ENCODE measurements around the gene SHH.

Gene SHH

DNA sequence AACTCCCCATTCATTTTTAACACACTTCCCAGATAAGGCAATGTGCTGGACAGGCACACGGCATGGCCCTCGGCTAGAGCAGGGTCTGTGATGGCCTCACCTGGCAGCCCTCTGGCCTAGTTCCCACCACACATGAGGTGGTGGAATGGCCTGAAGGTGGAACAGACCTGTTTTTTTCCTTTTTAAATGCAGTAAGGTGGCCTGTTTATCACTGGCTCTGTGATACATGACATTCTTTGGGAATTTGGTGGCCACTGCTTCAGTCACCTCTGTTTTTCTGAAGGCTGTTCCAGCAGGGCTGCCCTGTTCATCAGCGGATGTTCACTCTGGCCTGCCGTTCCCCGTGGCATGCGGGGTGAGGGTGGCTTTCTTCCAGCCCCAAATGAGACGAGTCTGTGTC is 36.6 kb downstream of the SHH start:
- Histone ChIP-seq H3K4me1 (ENCODE audit: control insufficient read depth, low read depth, low read length) (no peaks in the 10 kb centered on the region), H3K79me1 (ENCODE audit: low read length) (peaks cover 8% of the 10 kb centered on the region), H3K23ac (ENCODE audit: low read length) (no peak overlapping the region), H3K27ac (ENCODE audit: low read depth, low read length) (no peak overlapping the region), H3K79me2 (ENCODE audit: control insufficient read depth, insufficient read depth, low read length) (no peaks in the 10 kb centered on the region), H2BK120ac (ENCODE audit: low read depth, low read length) (no peak overlapping the region), H3K9ac (ENCODE audit: low read length) (no peak overlapping the region), H2AK5ac (ENCODE audit: low read length) (no peak overlapping the region), H4K8ac (ENCODE audit: low read depth, low read length) (no peak overlapping the region), H3K4me2 (ENCODE audit: low read length) (no peak overlapping the region), H4K5ac (ENCODE audit: low read length) (no peak overlapping the region), H2BK15ac (replicated peaks; ENCODE audit: low read depth) (no peak overlapping the region), H3K56ac (ENCODE audit: low read length) (no peak overlapping the region), H3K36me3 (ENCODE audit: control insufficient read depth, insufficient read depth, low read length) (peaks cover 4% of the 10 kb centered on the region), H3K4me3 (ENCODE audit: low read length) (no peak overlapping the region), H3K27me3 (ENCODE audit: insufficient read depth, low read length, poor library complexity) (no peaks in the 10 kb centered on the region), H3K4ac (ENCODE audit: low read depth, low read length) (no peak overlapping the region), H3K18ac (ENCODE audit: low read length) (no peak overlapping the region), H2BK5ac (ENCODE audit: low read length) (no peak overlapping the region)
- no CpG with 5 or more reads among the region's 7 CpGs for WGBS (ENCODE audit: extremely low coverage, insufficient coverage, low lambda C conversion rate)
- no peak for DNase-seq

DNA sequence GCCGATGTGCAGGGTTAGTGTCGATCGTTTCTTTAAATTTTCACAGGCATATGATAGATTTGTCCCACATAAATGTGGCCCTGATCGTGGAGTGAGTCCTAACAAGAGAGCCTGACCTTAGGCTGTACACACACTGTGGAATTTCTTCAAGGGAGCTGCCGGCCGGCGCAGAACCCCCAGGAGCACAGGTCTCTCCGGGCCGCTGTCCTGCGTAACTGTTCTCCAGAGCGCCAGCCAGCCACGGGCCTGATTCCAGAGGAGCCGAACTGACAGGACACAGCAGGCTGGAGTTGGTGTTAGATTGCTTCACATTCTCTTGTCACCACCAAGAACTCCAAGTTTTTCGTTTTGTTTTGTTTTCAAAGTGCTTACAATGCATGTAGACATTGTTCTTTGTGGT is 37.3 kb downstream of the SHH start:
- Histone ChIP-seq H4K5ac (ENCODE audit: low read length) (no peak overlapping the region), H3K4me3 (ENCODE audit: low read length) (no peak overlapping the region), H3K18ac (ENCODE audit: low read length) (no peak overlapping the region), H3K27ac (ENCODE audit: low read depth, low read length) (no peak overlapping the region), H3K4me1 (ENCODE audit: control insufficient read depth, low read depth, low read length) (no peaks in the 10 kb centered on the region), H3K23ac (ENCODE audit: low read length) (no peak overlapping the region), H3K79me2 (ENCODE audit: control insufficient read depth, insufficient read depth, low read length) (no peaks in the 10 kb centered on the region), H2BK120ac (ENCODE audit: low read depth, low read length) (no peak overlapping the region), H3K79me1 (ENCODE audit: low read length) (peaks cover 2% of the 10 kb centered on the region), H4K8ac (ENCODE audit: low read depth, low read length) (no peak overlapping the region), H3K56ac (ENCODE audit: low read length) (no peak overlapping the region), H3K27me3 (ENCODE audit: insufficient read depth, low read length, poor library complexity) (no peaks in the 10 kb centered on the region), H2BK15ac (replicated peaks; ENCODE audit: low read depth) (no peak overlapping the region), H3K4me2 (ENCODE audit: low read length) (no peak overlapping the region), H3K9ac (ENCODE audit: low read length) (no peak overlapping the region), H3K4ac (ENCODE audit: low read depth, low read length) (no peak overlapping the region), H2BK5ac (ENCODE audit: low read length) (no peak overlapping the region), H3K36me3 (ENCODE audit: control insufficient read depth, insufficient read depth, low read length) (peaks cover 3% of the 10 kb centered on the region), H2AK5ac (ENCODE audit: low read length) (no peak overlapping the region)
- no CpG with 5 or more reads among the region's 14 CpGs for WGBS (ENCODE audit: extremely low coverage, insufficient coverage, low lambda C conversion rate)
- DNase-seq = no peak

DNA sequence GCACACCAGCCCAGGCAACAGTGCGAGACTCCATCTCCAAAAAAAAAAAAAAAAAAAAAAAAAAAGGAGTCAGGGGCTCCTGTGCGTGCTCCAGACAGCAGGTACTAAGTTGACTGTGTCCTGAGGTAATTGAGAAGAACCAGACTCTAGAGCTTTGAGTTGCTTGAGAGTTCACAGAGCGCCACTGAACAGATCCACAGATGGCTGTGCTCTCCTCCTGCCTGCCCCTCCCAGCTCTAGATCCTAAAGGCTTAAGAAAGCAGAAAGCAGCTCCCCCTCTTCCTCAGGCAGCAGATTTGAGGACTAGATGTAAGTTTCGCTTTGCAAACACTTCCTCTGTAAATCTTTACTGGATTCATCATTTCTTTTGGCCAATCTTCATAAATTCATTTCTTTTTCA is 38.7 kb downstream of the SHH start:
- Histone ChIP-seq H3K79me2 (ENCODE audit: control insufficient read depth, insufficient read depth, low read length) (no peaks in the 10 kb centered on the region), H3K23ac (ENCODE audit: low read length) (no peak overlapping the region), H3K36me3 (ENCODE audit: control insufficient read depth, insufficient read depth, low read length) (peaks cover 5% of the 10 kb centered on the region), H3K4me2 (ENCODE audit: low read length) (no peak overlapping the region), H2AK5ac (ENCODE audit: low read length) (no peak overlapping the region), H2BK120ac (ENCODE audit: low read depth, low read length) (no peak overlapping the region), H2BK15ac (replicated peaks; ENCODE audit: low read depth) (no peak overlapping the region), H3K18ac (ENCODE audit: low read length) (no peak overlapping the region), H3K4me3 (ENCODE audit: low read length) (no peak overlapping the region), H4K8ac (ENCODE audit: low read depth, low read length) (no peak overlapping the region), H3K4me1 (ENCODE audit: control insufficient read depth, low read depth, low read length) (no peaks in the 10 kb centered on the region), H4K5ac (ENCODE audit: low read length) (no peak overlapping the region), H3K9ac (ENCODE audit: low read length) (no peak overlapping the region), H3K4ac (ENCODE audit: low read depth, low read length) (no peak overlapping the region), H2BK5ac (ENCODE audit: low read length) (no peak overlapping the region), H3K56ac (ENCODE audit: low read length) (no peak overlapping the region), H3K27me3 (ENCODE audit: insufficient read depth, low read length, poor library complexity) (no peaks in the 10 kb centered on the region), H3K79me1 (ENCODE audit: low read length) (peaks cover 6% of the 10 kb centered on the region), H3K27ac (ENCODE audit: low read depth, low read length) (no peak overlapping the region)
- no peak for DNase-seq
- no CpG with 5 or more reads among the region's 4 CpGs for WGBS (ENCODE audit: extremely low coverage, insufficient coverage, low lambda C conversion rate)

DNA sequence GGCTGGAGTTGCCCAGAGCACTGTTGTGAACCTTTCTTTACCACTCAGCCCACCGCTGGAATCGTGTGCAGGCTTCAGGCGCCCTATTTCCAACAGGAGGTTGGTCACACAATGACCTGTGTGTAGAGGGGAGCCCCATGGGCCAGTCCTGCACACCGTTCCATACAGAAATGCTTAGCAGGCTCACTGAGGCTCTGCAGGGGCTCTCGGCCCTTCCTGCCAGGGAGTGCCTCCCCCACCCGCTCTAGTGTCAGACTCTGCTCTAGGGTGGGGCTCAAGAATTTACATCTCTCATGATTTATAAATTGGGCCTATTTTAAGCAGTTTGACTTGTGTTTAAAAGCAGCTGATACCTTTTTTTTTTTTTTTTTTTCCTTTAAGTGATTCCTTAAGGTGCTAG is 42.0 kb downstream of the SHH start:
- H3K27ac ChIP-seq (ENCODE audit: low read depth, low read length) = no peak overlapping the region
- no peaks in the 10 kb centered on the region for H3K79me2 ChIP-seq (ENCODE audit: control insufficient read depth, insufficient read depth, low read length)
- WGBS (ENCODE audit: extremely low coverage, insufficient coverage, low lambda C conversion rate) = no CpG with 5 or more reads among the region's 6 CpGs
- no peak overlapping the region for H4K8ac ChIP-seq (ENCODE audit: low read depth, low read length)
- H2BK15ac ChIP-seq (replicated peaks; ENCODE audit: low read depth) = no peak overlapping the region
- H3K23ac ChIP-seq (ENCODE audit: low read length) = no peak overlapping the region
- H3K36me3 ChIP-seq (ENCODE audit: control insufficient read depth, insufficient read depth, low read length) = peaks cover 3% of the 10 kb centered on the region
- no peak overlapping the region for H4K5ac ChIP-seq (ENCODE audit: low read length)
- H3K18ac ChIP-seq (ENCODE audit: low read length) = no peak overlapping the region
- no peak overlapping the region for H3K4me2 ChIP-seq (ENCODE audit: low read length)
- H3K4ac ChIP-seq (ENCODE audit: low read depth, low read length) = no peak overlapping the region
- no peaks in the 10 kb centered on the region for H3K4me1 ChIP-seq (ENCODE audit: control insufficient read depth, low read depth, low read length)
- H2BK120ac ChIP-seq (ENCODE audit: low read depth, low read length) = no peak overlapping the region
- peaks cover 7% of the 10 kb centered on the region for H3K79me1 ChIP-seq (ENCODE audit: low read length)
- no peaks in the 10 kb centered on the region for H3K27me3 ChIP-seq (ENCODE audit: insufficient read depth, low read length, poor library complexity)
- no peak overlapping the region for H3K4me3 ChIP-seq (ENCODE audit: low read length)
- no peak overlapping the region for H2BK5ac ChIP-seq (ENCODE audit: low read length)
- no peak overlapping the region for H2AK5ac ChIP-seq (ENCODE audit: low read length)
- no peak for DNase-seq
- H3K9ac ChIP-seq (ENCODE audit: low read length) = no peak overlapping the region
- no peak overlapping the region for H3K56ac ChIP-seq (ENCODE audit: low read length)

DNA sequence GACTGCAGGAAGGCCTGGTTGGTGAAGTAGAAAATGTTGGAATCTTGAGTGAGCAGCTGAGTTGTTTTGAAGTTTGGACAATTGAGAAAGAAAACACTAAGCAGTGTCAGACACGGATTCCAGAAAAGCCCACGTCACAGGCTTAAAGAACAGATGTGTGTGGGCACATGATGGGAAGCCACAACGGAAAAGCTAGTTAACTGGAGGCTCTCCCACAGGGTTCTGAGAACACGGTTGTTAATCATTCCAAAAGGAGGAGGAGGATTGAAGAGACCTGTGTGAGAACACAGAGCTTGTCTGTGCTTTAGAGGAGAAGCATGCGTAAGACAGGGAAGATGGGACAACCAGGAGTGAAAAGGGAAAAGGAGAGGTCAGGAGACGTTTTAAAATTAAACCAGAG is 42.6 kb downstream of the SHH start:
- WGBS (ENCODE audit: extremely low coverage, insufficient coverage, low lambda C conversion rate) = no CpG with 5 or more reads among the region's 6 CpGs
- no peak overlapping the region for H3K27ac ChIP-seq (ENCODE audit: low read depth, low read length)
- H3K4me3 ChIP-seq (ENCODE audit: low read length) = no peak overlapping the region
- no peak overlapping the region for H2BK15ac ChIP-seq (replicated peaks; ENCODE audit: low read depth)
- no peaks in the 10 kb centered on the region for H3K27me3 ChIP-seq (ENCODE audit: insufficient read depth, low read length, poor library complexity)
- no peaks in the 10 kb centered on the region for H3K4me1 ChIP-seq (ENCODE audit: control insufficient read depth, low read depth, low read length)
- H3K23ac ChIP-seq (ENCODE audit: low read length) = no peak overlapping the region
- no peaks in the 10 kb centered on the region for H3K79me2 ChIP-seq (ENCODE audit: control insufficient read depth, insufficient read depth, low read length)
- no peak overlapping the region for H2BK5ac ChIP-seq (ENCODE audit: low read length)
- no peak for DNase-seq
- peaks cover 7% of the 10 kb centered on the region for H3K79me1 ChIP-seq (ENCODE audit: low read length)
- no peak overlapping the region for H2BK120ac ChIP-seq (ENCODE audit: low read depth, low read length)
- no peak overlapping the region for H4K5ac ChIP-seq (ENCODE audit: low read length)
- no peak overlapping the region for H3K4me2 ChIP-seq (ENCODE audit: low read length)
- no peak overlapping the region for H3K9ac ChIP-seq (ENCODE audit: low read length)
- peaks cover 3% of the 10 kb centered on the region for H3K36me3 ChIP-seq (ENCODE audit: control insufficient read depth, insufficient read depth, low read length)
- no peak overlapping the region for H3K4ac ChIP-seq (ENCODE audit: low read depth, low read length)
- no peak overlapping the region for H2AK5ac ChIP-seq (ENCODE audit: low read length)
- no peak overlapping the region for H3K18ac ChIP-seq (ENCODE audit: low read length)
- no peak overlapping the region for H3K56ac ChIP-seq (ENCODE audit: low read length)
- no peak overlapping the region for H4K8ac ChIP-seq (ENCODE audit: low read depth, low read length)

Data from mesendoderm (in vitro differentiated cells).